ENCODE measurements around the gene RIMKLA. TPM values are rescaled to one million over a fixed set of nuclear protein-coding genes. Genes with fewer than 3 reads are reported as not detected.

Gene RIMKLA
- total RNA-seq, 2 donors from 2014 or later, result 14.3 to 30.9 TPM

DNA sequence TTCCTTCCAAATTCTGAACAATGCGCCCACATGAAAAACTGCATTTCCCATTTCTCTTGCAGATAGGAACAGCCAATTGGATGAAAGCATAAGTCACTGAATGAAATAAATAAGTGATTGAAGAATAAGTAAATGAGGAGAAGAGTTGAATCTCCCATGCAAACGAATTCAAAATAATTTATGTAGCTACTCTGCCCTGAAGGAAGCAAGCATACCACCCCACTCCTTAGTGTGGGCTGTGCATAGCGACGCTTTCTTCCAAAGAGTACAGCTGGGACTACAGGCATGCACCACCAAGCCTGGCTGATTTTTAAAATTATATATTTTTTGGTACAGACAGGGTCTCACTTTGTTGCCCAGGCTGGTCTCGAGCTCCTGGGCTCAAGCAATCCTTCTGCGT is 16.5 kb upstream of the RIMKLA start:
- no peak overlapping the region for H3K4me3 ChIP-seq
- H3K27me3 ChIP-seq, result no peaks in the 10 kb centered on the region
- no peaks in the 10 kb centered on the region for H3K4me1 ChIP-seq
- H3K9ac ChIP-seq (ENCODE audit: low read depth in 2 of 2, low read length in 2 of 2), result no peak overlapping the region
- no peaks in the 10 kb centered on the region for H3K9me3 ChIP-seq
- no peaks in the 10 kb centered on the region for H3K36me3 ChIP-seq
- DNase-seq, result no peak
- TF ChIP-seq, protein P1, sequence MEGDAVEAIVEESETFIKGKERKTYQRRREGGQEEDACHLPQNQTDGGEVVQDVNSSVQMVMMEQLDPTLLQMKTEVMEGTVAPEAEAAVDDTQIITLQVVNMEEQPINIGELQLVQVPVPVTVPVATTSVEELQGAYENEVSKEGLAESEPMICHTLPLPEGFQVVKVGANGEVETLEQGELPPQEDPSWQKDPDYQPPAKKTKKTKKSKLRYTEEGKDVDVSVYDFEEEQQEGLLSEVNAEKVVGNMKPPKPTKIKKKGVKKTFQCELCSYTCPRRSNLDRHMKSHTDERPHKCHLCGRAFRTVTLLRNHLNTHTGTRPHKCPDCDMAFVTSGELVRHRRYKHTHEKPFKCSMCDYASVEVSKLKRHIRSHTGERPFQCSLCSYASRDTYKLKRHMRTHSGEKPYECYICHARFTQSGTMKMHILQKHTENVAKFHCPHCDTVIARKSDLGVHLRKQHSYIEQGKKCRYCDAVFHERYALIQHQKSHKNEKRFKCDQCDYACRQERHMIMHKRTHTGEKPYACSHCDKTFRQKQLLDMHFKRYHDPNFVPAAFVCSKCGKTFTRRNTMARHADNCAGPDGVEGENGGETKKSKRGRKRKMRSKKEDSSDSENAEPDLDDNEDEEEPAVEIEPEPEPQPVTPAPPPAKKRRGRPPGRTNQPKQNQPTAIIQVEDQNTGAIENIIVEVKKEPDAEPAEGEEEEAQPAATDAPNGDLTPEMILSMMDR (IDR thresholded peaks at IDR 0.05), result no peak
- no peak overlapping the region for H3K27ac ChIP-seq
- intact Hi-C loops (cut with DNase I), result no loop called here

GRCh38 chr1:42364542-42364941 is 16.1 kb upstream of the RIMKLA start:
- Histone ChIP-seq H3K9ac (ENCODE audit: low read depth in 2 of 2, low read length in 2 of 2) (no peak overlapping the region), H3K4me3 (no peak overlapping the region), H3K36me3 (no peaks in the 10 kb centered on the region), H3K9me3 (no peaks in the 10 kb centered on the region), H3K27ac (no peak overlapping the region), H3K27me3 (no peaks in the 10 kb centered on the region), H3K4me1 (no peaks in the 10 kb centered on the region)
- intact Hi-C loops (cut with DNase I), result no loop called here
- DNase-seq, result no peak
- TF ChIP-seq, protein P1 (IDR thresholded peaks at IDR 0.05), result no peak

DNA sequence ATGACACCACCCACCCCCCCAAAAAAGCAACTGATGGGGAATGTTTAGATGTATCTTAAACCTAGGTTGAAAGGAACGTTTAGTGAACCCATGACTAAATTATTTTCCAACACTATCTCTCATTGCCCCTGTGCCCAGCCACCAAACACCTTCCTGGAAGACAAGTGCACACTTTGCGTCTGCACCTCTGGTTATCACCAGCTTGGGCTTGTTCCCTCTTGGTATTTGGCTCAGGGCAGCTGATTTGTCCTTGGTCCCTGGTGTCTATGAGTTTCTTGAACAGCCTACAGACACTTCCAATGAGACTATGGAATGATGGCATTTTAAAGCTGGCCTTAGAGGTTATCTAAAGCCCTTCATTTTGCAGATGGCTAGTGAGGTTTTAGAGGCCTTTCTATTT is 15.5 kb upstream of the RIMKLA start:
- Histone ChIP-seq H3K27ac (no peak overlapping the region), H3K4me1 (no peaks in the 10 kb centered on the region), H3K9me3 (no peaks in the 10 kb centered on the region), H3K27me3 (no peaks in the 10 kb centered on the region), H3K4me3 (no peak overlapping the region), H3K9ac (ENCODE audit: low read depth in 2 of 2, low read length in 2 of 2) (no peak overlapping the region), H3K36me3 (no peaks in the 10 kb centered on the region)
- DNase-seq, result no peak
- TF ChIP-seq, protein P1 (IDR thresholded peaks at IDR 0.05), result no peak
- intact Hi-C loops (cut with DNase I), result no loop called here

GRCh38 chr1:42368096-42368795 is 12.3 kb upstream of the RIMKLA start:
- Histone ChIP-seq H3K9me3 (no peaks in the 10 kb centered on the region), H3K36me3 (no peaks in the 10 kb centered on the region), H3K27ac (no peak overlapping the region), H3K27me3 (no peaks in the 10 kb centered on the region), H3K4me1 (no peaks in the 10 kb centered on the region), H3K4me3 (no peak overlapping the region), H3K9ac (ENCODE audit: low read depth in 2 of 2, low read length in 2 of 2) (no peak overlapping the region)
- no peak for DNase-seq
- TF ChIP-seq, protein P1 (IDR thresholded peaks at IDR 0.05), result no peak
- intact Hi-C loops (cut with DNase I), result no loop called here

- Histone ChIP-seq H3K27ac (no peak overlapping the region), H3K9ac (ENCODE audit: low read depth in 2 of 2, low read length in 2 of 2) (no peak overlapping the region), H3K27me3 (no peaks in the 10 kb centered on the region), H3K36me3 (no peaks in the 10 kb centered on the region), H3K9me3 (no peaks in the 10 kb centered on the region), H3K4me3 (no peak overlapping the region), H3K4me1 (no peaks in the 10 kb centered on the region)
- TF ChIP-seq, protein P1 (IDR thresholded peaks at IDR 0.05), result no peak
- intact Hi-C loops (cut with DNase I), result no loop called here
- DNase-seq, result no peak
These were observed 11.1 kb upstream of the RIMKLA start for GRCh38 chr1:42369471-42369870.
